ENCODE results near the gene ITGB3BP. TPM values are rescaled to one million over a fixed set of nuclear protein-coding genes. Genes with fewer than 3 reads are reported as not detected.

Gene ITGB3BP
- total RNA-seq, 1 experiment from 2014 or later = 50.2 TPM

- no peaks in the 10 kb centered on the region for H3K27me3 ChIP-seq (ENCODE audit: insufficient read depth, low read length)
- ATAC-seq (no peak), DNase-seq (ENCODE audit: low read depth, low spot score) (no peak)
- intact Hi-C loops (cut with micrococcal nuclease) = no loop called here
- H3K9me3 ChIP-seq (ENCODE audit: control insufficient read depth in 1 of 2, insufficient read depth in 1 of 2, low read depth in 1 of 2, low read length in 2 of 2) = no peaks in the 10 kb centered on the region
- H3K4me3 ChIP-seq (replicated peaks in 1 of 2; ENCODE audit: low read depth in 1 of 2, low read length in 2 of 2) = no peak overlapping the region
- no peaks in the 10 kb centered on the region for H3K4me1 ChIP-seq (ENCODE audit: control insufficient read depth in 1 of 2, insufficient read depth in 2 of 2, low read length in 2 of 2)
- RAD21 ChIA-PET (ENCODE audit: low non-redundant PET in 1 of 2, low total read pairs in 2 of 2, uncharacterized antibody in 2 of 2, unreplicated experiment in 2 of 2) = no interaction called here
- no peaks in the 10 kb centered on the region for H3K79me2 ChIP-seq (ENCODE audit: insufficient read depth, low read length)
- BruUV-seq (replicated peaks) = no TSS peak
- H3K27ac ChIP-seq (ENCODE audit: low read depth, low read length) = no peak overlapping the region
- H3K36me3 ChIP-seq (ENCODE audit: control insufficient read depth in 1 of 2, insufficient read depth in 2 of 2, low read length in 2 of 2) = no peaks in the 10 kb centered on the region
- TF ChIP-seq ELF1 (IDR thresholded peaks at IDR 0.05; ENCODE audit: borderline replicate concordance, low read depth) = no peak
- TF ChIP-seq SIN3A (IDR thresholded peaks at IDR 0.05; ENCODE audit: low read depth) = no peak
- no peak for TF ChIP-seq ZNF274 (IDR thresholded peaks at IDR 0.05; ENCODE audit: low read depth, low read length)
- no peak for TF ChIP-seq CBX3 (IDR thresholded peaks at IDR 0.05; ENCODE audit: low read depth)
- TF ChIP-seq RAD21 (IDR thresholded peaks at IDR 0.05; ENCODE audit: low read depth) = no peak
- TF ChIP-seq JUND (IDR thresholded peaks at IDR 0.05) = no peak
- no peak for TF ChIP-seq ZFX (IDR thresholded peaks at IDR 0.05)
- no peak for TF ChIP-seq ATF3 (IDR thresholded peaks at IDR 0.05)
- no peak for TF ChIP-seq SRF (IDR thresholded peaks at IDR 0.05; ENCODE audit: low read depth)
- no peak for TF ChIP-seq EZH2 (IDR thresholded peaks at IDR 0.05)
- TF ChIP-seq, protein P1, sequence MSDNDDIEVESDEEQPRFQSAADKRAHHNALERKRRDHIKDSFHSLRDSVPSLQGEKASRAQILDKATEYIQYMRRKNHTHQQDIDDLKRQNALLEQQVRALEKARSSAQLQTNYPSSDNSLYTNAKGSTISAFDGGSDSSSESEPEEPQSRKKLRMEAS (IDR thresholded peaks at IDR 0.05) = no peak
- no peak for TF ChIP-seq FOSL1 (IDR thresholded peaks at IDR 0.05; ENCODE audit: low read depth)
- H3K9ac ChIP-seq (ENCODE audit: low read length) = no peak overlapping the region
- H3K4me2 ChIP-seq (ENCODE audit: low read length) = no peak overlapping the region
- no peak overlapping the region for H2AFZ ChIP-seq (ENCODE audit: low read depth, low read length, poor library complexity, severe bottlenecking)
- H4K20me1 ChIP-seq (ENCODE audit: insufficient read depth) = no peaks in the 10 kb centered on the region
- H3K9me2 ChIP-seq (ENCODE audit: insufficient read depth) = no peaks in the 10 kb centered on the region
- POLR2A ChIA-PET = no interaction called here
- CTCF ChIA-PET = no interaction called here
These were observed 72.6 kb downstream of the ITGB3BP start for GRCh38 chr1:63450416-63450815.

DNA sequence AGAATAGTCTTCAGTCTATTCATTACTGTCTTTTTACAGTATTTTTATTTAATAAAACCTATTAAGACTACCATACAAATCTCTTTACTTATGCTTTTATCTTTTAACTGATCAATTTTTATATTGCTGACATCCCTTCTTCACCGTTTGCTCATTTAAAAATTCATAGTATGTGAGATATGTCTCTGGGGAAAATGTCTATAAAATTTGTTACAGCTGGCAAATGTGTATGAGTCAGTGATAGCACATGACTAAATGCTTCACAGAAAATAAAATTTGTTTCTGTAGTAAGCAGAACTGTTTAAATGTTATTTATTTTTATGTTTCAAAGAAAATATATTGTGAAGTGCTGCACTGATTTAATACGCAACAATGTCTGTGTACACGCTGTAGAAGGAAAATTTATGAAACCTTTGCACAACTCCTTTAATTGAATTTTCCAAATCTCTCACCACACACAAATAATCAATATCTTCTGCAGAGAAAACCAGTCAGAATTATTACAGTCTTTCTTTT lies 74.2 kb downstream of the ITGB3BP start:
- CTCF ChIA-PET = no interaction called here
- H3K9ac ChIP-seq (ENCODE audit: low read length) = no peak overlapping the region
- no peak overlapping the region for H2AFZ ChIP-seq (ENCODE audit: low read depth, low read length, poor library complexity, severe bottlenecking)
- no peaks in the 10 kb centered on the region for H3K79me2 ChIP-seq (ENCODE audit: insufficient read depth, low read length)
- H3K4me2 ChIP-seq (ENCODE audit: low read length) = no peak overlapping the region
- no peak overlapping the region for H3K27ac ChIP-seq (ENCODE audit: low read depth, low read length)
- no peak for TF ChIP-seq JUND (IDR thresholded peaks at IDR 0.05)
- TF ChIP-seq TCF7L2 (IDR thresholded peaks at IDR 0.05; ENCODE audit: borderline replicate concordance, extremely low read depth, insufficient read depth, insufficient read length) = no peak
- POLR2A ChIA-PET = no interaction called here
- intact Hi-C loops (cut with micrococcal nuclease) = loop anchor here (10.0 kb wide), 1 partner anchor 604 kb away; no protein-coding TSS in a partner anchor
- no peak overlapping the region for H3K4me3 ChIP-seq (replicated peaks in 1 of 2; ENCODE audit: low read depth in 1 of 2, low read length in 2 of 2)
- DNase-seq (ENCODE audit: low read depth, low spot score) = no peak
- no peaks in the 10 kb centered on the region for H3K9me3 ChIP-seq (ENCODE audit: control insufficient read depth in 1 of 2, insufficient read depth in 1 of 2, low read depth in 1 of 2, low read length in 2 of 2)
- no peaks in the 10 kb centered on the region for H3K36me3 ChIP-seq (ENCODE audit: control insufficient read depth in 1 of 2, insufficient read depth in 2 of 2, low read length in 2 of 2)
- no peaks in the 10 kb centered on the region for H4K20me1 ChIP-seq (ENCODE audit: insufficient read depth)
- no peaks in the 10 kb centered on the region for H3K27me3 ChIP-seq (ENCODE audit: insufficient read depth, low read length)
- RAD21 ChIA-PET (ENCODE audit: low non-redundant PET in 1 of 2, low total read pairs in 2 of 2, uncharacterized antibody in 2 of 2, unreplicated experiment in 2 of 2) = no interaction called here
- no peak for ATAC-seq
- BruUV-seq (replicated peaks) = no TSS peak
- H3K4me1 ChIP-seq (ENCODE audit: control insufficient read depth in 1 of 2, insufficient read depth in 2 of 2, low read length in 2 of 2) = no peaks in the 10 kb centered on the region
- no peaks in the 10 kb centered on the region for H3K9me2 ChIP-seq (ENCODE audit: insufficient read depth)

Measured in HCT116 (cell line).